IPS-20b (cell line): ENCODE results near the gene LGALS9B.
"Not testable (repeated sequence)": the region's sequence is repeated elsewhere in the genome, so short reads cannot be mapped to it uniquely, and the experiment has no call there.

Experiments
- H3K27ac ChIP-seq: one replicate; pipeline ENCODE4 v1.5.1; 2013; ENCODE audit warnings: low read length
- H3K27me3 ChIP-seq: 2 replicates; pipeline ENCODE4 v1.6.1; 2013; ENCODE audit warnings: mild to moderate bottlenecking, low read length, inconsistent platforms; ENCODE audit not compliant: insufficient read depth
- H3K36me3 ChIP-seq: 2 replicates; pipeline ENCODE4 v1.6.1; 2013; ENCODE audit warnings: low read depth, mild to moderate bottlenecking, inconsistent platforms, low read length, moderate library complexity; ENCODE audit not compliant: insufficient read depth
- H3K4me1 ChIP-seq: 2 replicates; pipeline ENCODE4 v1.6.1; 2013; ENCODE audit warnings: mild to moderate bottlenecking, control low read depth, inconsistent platforms, low read length, moderate library complexity; ENCODE audit not compliant: insufficient read depth
- H3K4me3 ChIP-seq: 2 replicates; pipeline ENCODE4 v1.5.1; 2013; ENCODE audit warnings: mild to moderate bottlenecking, low read length, inconsistent platforms
- H3K9ac ChIP-seq: 2 replicates; pipeline ENCODE4 v1.6.1; 2013; ENCODE audit warnings: low read depth, mild to moderate bottlenecking, inconsistent platforms, low read length, moderate library complexity
- H3K9me3 ChIP-seq: 2 replicates; pipeline ENCODE4 v1.6.1; 2013; ENCODE audit warnings: mild to moderate bottlenecking, low read depth, low read length, inconsistent platforms; ENCODE audit not compliant: insufficient read depth

Gene LGALS9B

GRCh38 chr17:20467447-20467846 lies at the start of gene LGALS9B:
Gene LGALS9B (minus strand): TSS chr17:20467539. CDS start chr17:20467470, 69 bp downstream.
- H3K36me3 ChIP-seq, H3K27ac ChIP-seq, H3K4me3 ChIP-seq, H3K9me3 ChIP-seq, H3K27me3 ChIP-seq, H3K4me1 ChIP-seq, H3K9ac ChIP-seq: not testable (repeated sequence)

GRCh38 chr17:20516986-20517385 lies 49.6 kb upstream of the LGALS9B start:
- H3K36me3 ChIP-seq, H3K4me1 ChIP-seq, H3K27ac ChIP-seq, H3K4me3 ChIP-seq, H3K9me3 ChIP-seq, H3K9ac ChIP-seq, H3K27me3 ChIP-seq: not testable (repeated sequence)

- not testable (repeated sequence) for H3K27ac ChIP-seq, H3K27me3 ChIP-seq, H3K4me3 ChIP-seq, H3K36me3 ChIP-seq, H3K4me1 ChIP-seq, H3K9me3 ChIP-seq, H3K9ac ChIP-seq
Measured at GRCh38 chr17:20515099-20515498, 47.8 kb upstream of the LGALS9B start.

- not testable (repeated sequence) for H3K9me3 ChIP-seq, H3K4me1 ChIP-seq, H3K36me3 ChIP-seq, H3K9ac ChIP-seq, H3K27me3 ChIP-seq, H3K27ac ChIP-seq, H3K4me3 ChIP-seq
Measured at GRCh38 chr17:20513539-20513938, 46.2 kb upstream of the LGALS9B start.

GRCh38 chr17:20512378-20512777 lies 45.0 kb upstream of the LGALS9B start:
- not testable (repeated sequence) for H3K9me3 ChIP-seq, H3K9ac ChIP-seq, H3K27ac ChIP-seq, H3K36me3 ChIP-seq, H3K4me3 ChIP-seq, H3K4me1 ChIP-seq, H3K27me3 ChIP-seq

- not testable (repeated sequence) for H3K27ac ChIP-seq, H3K4me3 ChIP-seq, H3K27me3 ChIP-seq, H3K4me1 ChIP-seq, H3K36me3 ChIP-seq, H3K9me3 ChIP-seq, H3K9ac ChIP-seq
Measured at GRCh38 chr17:20511778-20512177, 44.4 kb upstream of the LGALS9B start.

- not testable (repeated sequence) for H3K4me3 ChIP-seq, H3K4me1 ChIP-seq, H3K27ac ChIP-seq, H3K27me3 ChIP-seq, H3K9me3 ChIP-seq, H3K36me3 ChIP-seq, H3K9ac ChIP-seq
Measured at GRCh38 chr17:20505333-20505732, 38.0 kb upstream of the LGALS9B start.

- H3K27ac ChIP-seq, H3K4me3 ChIP-seq, H3K9me3 ChIP-seq, H3K9ac ChIP-seq, H3K36me3 ChIP-seq, H3K4me1 ChIP-seq, H3K27me3 ChIP-seq: not testable (repeated sequence)
Measured at GRCh38 chr17:20504388-20505066, 37.2 kb upstream of the LGALS9B start.

- not testable (repeated sequence) for H3K36me3 ChIP-seq, H3K4me3 ChIP-seq, H3K27ac ChIP-seq, H3K4me1 ChIP-seq, H3K9me3 ChIP-seq, H3K27me3 ChIP-seq, H3K9ac ChIP-seq
Measured at GRCh38 chr17:20501896-20502295, 34.6 kb upstream of the LGALS9B start.

GRCh38 chr17:20500346-20500745 lies 33.0 kb upstream of the LGALS9B start:
- H3K9me3 ChIP-seq, H3K27me3 ChIP-seq, H3K4me1 ChIP-seq, H3K36me3 ChIP-seq, H3K27ac ChIP-seq, H3K9ac ChIP-seq, H3K4me3 ChIP-seq: not testable (repeated sequence)

GRCh38 chr17:20495420-20495819 lies 28.1 kb upstream of the LGALS9B start:
- not testable (repeated sequence) for H3K27me3 ChIP-seq, H3K36me3 ChIP-seq

GRCh38 chr17:20494735-20495134 lies 27.4 kb upstream of the LGALS9B start:
- not testable (repeated sequence) for H3K9ac ChIP-seq, H3K27me3 ChIP-seq, H3K36me3 ChIP-seq, H3K27ac ChIP-seq, H3K9me3 ChIP-seq, H3K4me1 ChIP-seq, H3K4me3 ChIP-seq

More at GRCh38 chr17:20495420-20495819, 28.1 kb upstream of the LGALS9B start:
- not testable (repeated sequence) for H3K4me3 ChIP-seq, H3K9ac ChIP-seq, H3K27ac ChIP-seq, H3K4me1 ChIP-seq, H3K9me3 ChIP-seq

- H3K36me3 ChIP-seq, H3K9ac ChIP-seq, H3K4me3 ChIP-seq, H3K4me1 ChIP-seq, H3K9me3 ChIP-seq, H3K27me3 ChIP-seq, H3K27ac ChIP-seq: not testable (repeated sequence)
Measured at GRCh38 chr17:20494147-20494546, 26.8 kb upstream of the LGALS9B start.
